A673 (cell line): Measurements from ENCODE around the gene IP6K2. TPM values are rescaled to one million over a fixed set of nuclear protein-coding genes. Genes with fewer than 3 reads are reported as not detected.

Source experiments
- BruUV-seq: library from RNA; stranded (reverse); fragments of 400-500 nt; replicated peaks from 2 replicates; lab custom pipeline; 2021; lab: Mats Ljungman, UMichigan
- CTCF ChIA-PET: fragments of 300-600 bp; sonication (Branson Sonifier 250); formaldehyde crosslinking; loops from one replicate; lab custom pipeline; 2022; ENCODE audit warnings: antibody characterized with exemption; lab: Charles Lee
- POLR2A ChIA-PET: fragments of 300-600 bp; sonication (Branson Sonifier 250); formaldehyde crosslinking; loops from one replicate; lab custom pipeline; 2022; ENCODE audit warnings: antibody characterized with exemption; ENCODE audit not compliant: low non-redundant PET; lab: Charles Lee
- DNase-seq: peaks from one replicate; pipeline ENCODE4 v3.0.0-alpha.2; 2015; ENCODE audit warnings: low spot score
- H3K27ac ChIP-seq: fragments of 200-600 bp; sonication (generic); 2 replicates; pipeline ENCODE4 v1.5.1; 2016; ENCODE audit warnings: mixed run types, low read depth, mild to moderate bottlenecking, mixed read lengths, antibody characterized with exemption, low read length; ENCODE audit not compliant: poor library complexity, severe bottlenecking
- H3K27me3 ChIP-seq: fragments of 200-600 bp; sonication (generic); replicated peaks from 2 replicates; pipeline ENCODE4 v1.6.1; 2017; ENCODE audit warnings: mixed run types, low read depth, mild to moderate bottlenecking, mixed read lengths, antibody characterized with exemption, low read length; ENCODE audit not compliant: insufficient read depth, poor library complexity
- H3K36me3 ChIP-seq: fragments of 200-600 bp; sonication (generic); 2 replicates; pipeline ENCODE4 v1.6.1; 2016; ENCODE audit warnings: mixed run types, mild to moderate bottlenecking, mixed read lengths, antibody characterized with exemption, low read length; ENCODE audit not compliant: insufficient read depth, poor library complexity, severe bottlenecking
- H3K4me1 ChIP-seq: fragments of 200-600 bp; sonication (generic); 2 replicates; pipeline ENCODE4 v1.6.1; 2017; ENCODE audit warnings: mixed run types, mild to moderate bottlenecking, mixed read lengths, antibody characterized with exemption, low read length; ENCODE audit not compliant: insufficient read depth, poor library complexity, severe bottlenecking
- H3K4me3 ChIP-seq: fragments of 200-600 bp; sonication (generic); 2 replicates; pipeline ENCODE4 v1.5.1; 2016; ENCODE audit warnings: low read depth, mixed run types, mild to moderate bottlenecking, mixed read lengths, low read length; ENCODE audit not compliant: poor library complexity, severe bottlenecking
- H3K9me3 ChIP-seq: fragments of 200-600 bp; sonication (generic); 2 replicates; pipeline ENCODE4 v1.6.1; 2016; ENCODE audit warnings: mixed run types, low read depth, mild to moderate bottlenecking, mixed read lengths, antibody characterized with exemption, low read length; ENCODE audit not compliant: poor library complexity, severe bottlenecking
- EZH2 ChIP-seq: fragments of 200-600 bp; sonication (generic); IDR thresholded peaks from 2 replicates; pipeline ENCODE4 v1.6.1; 2017; ENCODE audit warnings: borderline replicate concordance, low read depth, mild to moderate bottlenecking, mixed read lengths, antibody characterized with exemption, low read length; ENCODE audit not compliant: poor library complexity, severe bottlenecking
- intact Hi-C: fragments of 100-400 bp; cut with micrococcal nuclease; formaldehyde crosslinking; loops from one replicate; pipeline ENCODE4 v1.10.0; 2022; ENCODE audit not compliant: unreplicated experiment
- total RNA-seq: library from RNA; stranded (reverse); gene quantifications from 2 replicates; pipeline ENCODE4 v1.2.3, GENCODE V29; 2021
- TF ChIP-seq, protein P1 (sequence below): fragments of 300-800, 200-600 bp; sonication (generic); conservative IDR thresholded peaks from 2 replicates; pipeline ENCODE4 v1.5.1; 2017; ENCODE audit warnings: low read depth, mild to moderate bottlenecking, antibody characterized with exemption, low read length, moderate library complexity, mixed read lengths

IP6K2 gene
- total RNA-seq, 1 experiment from 2014 or later: 62.5 TPM

DNA sequence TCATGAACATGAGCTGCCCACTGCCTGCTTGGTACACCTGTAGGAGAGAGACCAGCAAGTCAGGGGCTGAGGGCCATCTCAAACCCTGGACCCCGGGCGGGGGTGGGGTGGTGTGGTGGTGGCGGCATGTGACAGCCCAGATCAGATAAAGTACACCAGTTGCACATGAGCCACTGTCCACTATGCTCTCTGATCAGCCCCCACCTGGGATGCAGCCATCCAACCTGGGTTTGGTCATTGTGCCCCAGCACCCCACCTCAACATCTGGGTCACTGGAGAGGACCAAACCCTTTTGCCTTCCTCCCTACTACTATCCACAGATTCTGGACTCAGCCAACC lies 28.3 kb downstream of the IP6K2 start:
- peaks cover 9% of the 10 kb centered on the region for H3K4me1 ChIP-seq
- TF ChIP-seq, protein P1, sequence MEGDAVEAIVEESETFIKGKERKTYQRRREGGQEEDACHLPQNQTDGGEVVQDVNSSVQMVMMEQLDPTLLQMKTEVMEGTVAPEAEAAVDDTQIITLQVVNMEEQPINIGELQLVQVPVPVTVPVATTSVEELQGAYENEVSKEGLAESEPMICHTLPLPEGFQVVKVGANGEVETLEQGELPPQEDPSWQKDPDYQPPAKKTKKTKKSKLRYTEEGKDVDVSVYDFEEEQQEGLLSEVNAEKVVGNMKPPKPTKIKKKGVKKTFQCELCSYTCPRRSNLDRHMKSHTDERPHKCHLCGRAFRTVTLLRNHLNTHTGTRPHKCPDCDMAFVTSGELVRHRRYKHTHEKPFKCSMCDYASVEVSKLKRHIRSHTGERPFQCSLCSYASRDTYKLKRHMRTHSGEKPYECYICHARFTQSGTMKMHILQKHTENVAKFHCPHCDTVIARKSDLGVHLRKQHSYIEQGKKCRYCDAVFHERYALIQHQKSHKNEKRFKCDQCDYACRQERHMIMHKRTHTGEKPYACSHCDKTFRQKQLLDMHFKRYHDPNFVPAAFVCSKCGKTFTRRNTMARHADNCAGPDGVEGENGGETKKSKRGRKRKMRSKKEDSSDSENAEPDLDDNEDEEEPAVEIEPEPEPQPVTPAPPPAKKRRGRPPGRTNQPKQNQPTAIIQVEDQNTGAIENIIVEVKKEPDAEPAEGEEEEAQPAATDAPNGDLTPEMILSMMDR: no peak
- TF ChIP-seq EZH2: no peak
- ChIA-PET CTCF (no interaction called here), POLR2A (no interaction called here)
- intact Hi-C loops: no loop called here
- no peak overlapping the region for H3K27ac ChIP-seq
- peaks cover 35% of the 10 kb centered on the region for H3K36me3 ChIP-seq
- no TSS peak for BruUV-seq
- no peaks in the 10 kb centered on the region for H3K9me3 ChIP-seq
- H3K4me3 ChIP-seq: no peak overlapping the region
- no peaks in the 10 kb centered on the region for H3K27me3 ChIP-seq
- no peak for DNase-seq

DNA sequence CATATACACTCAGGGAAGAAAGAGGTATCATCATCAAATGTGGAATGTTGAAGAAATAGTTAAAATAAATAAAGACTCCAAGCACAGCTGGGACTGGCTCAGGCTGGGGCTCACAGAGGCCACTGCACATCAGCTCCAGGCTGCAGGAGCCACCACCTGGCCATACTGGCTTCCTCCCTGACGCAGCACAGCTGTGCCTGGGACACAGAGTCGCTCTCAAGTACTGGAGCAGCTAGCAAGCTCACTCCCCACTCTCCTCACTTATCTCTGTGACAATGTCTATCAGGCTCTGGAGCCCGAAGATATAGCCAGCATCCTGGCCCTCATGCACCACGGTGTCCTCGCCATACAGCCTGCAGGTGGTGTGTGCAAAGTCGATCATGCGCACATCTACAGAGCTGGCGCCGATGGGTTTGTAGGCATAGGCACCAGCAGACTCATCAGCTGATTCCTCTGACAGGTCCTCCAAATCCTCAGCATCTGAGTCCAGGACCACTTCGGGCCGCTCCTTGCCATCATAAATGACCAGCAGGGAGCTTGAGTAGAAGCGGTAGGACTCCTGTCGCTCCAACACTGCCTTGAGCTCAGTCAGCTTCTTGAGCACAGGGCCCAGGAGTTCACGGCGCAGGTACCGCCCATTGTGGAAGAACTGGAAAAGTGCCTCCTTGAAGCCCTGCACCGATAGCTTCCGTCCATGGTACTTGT lies 28.8 kb downstream of the IP6K2 start:
- no peak overlapping the region for H3K27ac ChIP-seq
- POLR2A ChIA-PET: no interaction called here
- intact Hi-C loops: no loop called here
- no peaks in the 10 kb centered on the region for H3K27me3 ChIP-seq
- TF ChIP-seq, protein P1: no peak
- TF ChIP-seq EZH2: no peak
- H3K36me3 ChIP-seq: peaks cover 30% of the 10 kb centered on the region
- H3K4me1 ChIP-seq: peaks cover 14% of the 10 kb centered on the region
- no TSS peak for BruUV-seq
- CTCF ChIA-PET: no interaction called here
- no peaks in the 10 kb centered on the region for H3K9me3 ChIP-seq
- no peak for DNase-seq
- no peak overlapping the region for H3K4me3 ChIP-seq

DNA sequence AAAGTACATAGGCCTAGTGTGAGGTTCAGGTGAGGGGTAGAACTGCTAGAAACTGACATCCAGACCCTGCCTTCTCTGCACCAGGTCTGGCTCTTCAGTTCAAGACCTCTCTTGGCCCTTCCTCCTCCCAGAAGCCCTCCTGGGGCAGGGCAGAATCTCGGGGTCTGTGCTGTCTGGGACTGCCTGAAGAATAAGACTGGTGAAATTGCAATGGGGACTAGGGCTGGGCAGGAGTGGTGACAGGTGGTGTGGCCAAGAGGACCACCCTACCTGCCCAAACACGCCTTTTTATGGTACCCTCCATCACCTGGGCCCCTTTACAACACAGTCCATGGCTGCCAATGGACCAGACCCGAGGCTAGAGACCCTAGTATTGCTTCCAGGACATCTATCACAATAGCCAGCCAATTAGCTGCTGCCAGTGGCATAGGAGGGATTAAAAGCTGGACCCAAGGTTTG lies 29.8 kb downstream of the IP6K2 start:
- Histone ChIP-seq H3K36me3 (peaks cover 21% of the 10 kb centered on the region), H3K4me1 (peaks cover 16% of the 10 kb centered on the region), H3K27me3 (no peaks in the 10 kb centered on the region), H3K9me3 (no peaks in the 10 kb centered on the region), H3K27ac (no peak overlapping the region), H3K4me3 (no peak overlapping the region)
- no peak for DNase-seq
- ChIA-PET CTCF (no interaction called here), POLR2A (no interaction called here)
- BruUV-seq: no TSS peak
- TF ChIP-seq EZH2: no peak
- TF ChIP-seq, protein P1: no peak
- intact Hi-C loops: no loop called here
